ENCODE measurements around the gene UBXN6.

GRCh38 chr19:4499318-4499717 is 41.7 kb upstream of the UBXN6 start:
- no peak for TF ChIP-seq POLR2AphosphoS5 (IDR thresholded peaks at IDR 0.05; ENCODE audit: low read depth, low read length)
- TF ChIP-seq POLR2A (IDR thresholded peaks at IDR 0.05; ENCODE audit: low read depth, low read length), result no peak
- TF ChIP-seq TAF1 (IDR thresholded peaks at IDR 0.05; ENCODE audit: low read depth, low read length), result no peak
- TF ChIP-seq SPI1 (IDR thresholded peaks at IDR 0.05; ENCODE audit: low read depth, low read length), result no peak
- no peak for TF ChIP-seq POU2F2 (IDR thresholded peaks at IDR 0.05; ENCODE audit: low read depth, low read length)
